Mammary epithelial cell (primary cell): ENCODE data around the gene CCDC17.

Experiments
- EZH2 ChIP-seq: IDR thresholded peaks from 2 replicates; pipeline ENCODE4 v1.6.1; 2012; ENCODE audit warnings: low read length, inconsistent platforms, borderline replicate concordance
- TF ChIP-seq, protein P1 (sequence below), 2 donors: IDR thresholded peaks in 1 of 2; conservative IDR thresholded peaks in 1 of 2; 2 replicates each; pipeline ENCODE4 v1.5.1; 2011 to 2012; ENCODE audit warnings: inconsistent platforms in 2 of 2, low read length in 2 of 2, mild to moderate bottlenecking in 2 of 2, control low read depth in 1 of 2, low read depth in 1 of 2; ENCODE audit not compliant: insufficient read depth in 1 of 2; ENCODE audit errors: extremely low read depth in 1 of 2

DNA sequence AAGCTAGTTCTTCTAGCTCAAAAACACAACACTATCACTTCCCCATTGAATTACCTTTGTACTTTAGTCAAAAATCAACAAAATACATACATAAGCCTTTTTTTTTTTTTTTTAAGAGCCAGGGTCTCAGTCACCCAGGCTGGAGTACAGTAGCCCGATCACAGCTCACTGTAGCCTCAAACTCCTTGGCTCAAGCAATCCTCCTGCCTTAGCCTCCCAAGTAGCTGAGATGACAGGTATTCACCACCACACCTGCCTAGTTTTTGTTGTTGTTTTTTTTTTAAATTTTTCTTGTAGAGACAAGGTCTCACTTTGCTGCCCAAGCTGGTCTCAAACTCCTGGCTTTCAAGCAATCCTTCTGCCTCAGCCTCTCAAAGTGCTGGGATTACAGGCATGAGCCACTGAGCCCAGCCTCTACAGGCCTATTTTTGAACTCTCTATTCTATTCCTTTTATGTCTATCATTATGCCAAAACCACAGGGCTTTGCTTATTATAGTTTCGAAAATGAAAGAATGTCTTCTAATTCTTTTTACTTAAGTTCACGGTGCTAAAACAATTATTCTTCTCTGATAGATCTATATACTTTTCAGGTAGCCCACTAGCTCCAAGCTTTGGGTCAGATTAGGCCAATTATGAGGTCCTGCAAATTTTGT is 32.8 kb upstream of the CCDC17 start:
- TF ChIP-seq, protein P1, sequence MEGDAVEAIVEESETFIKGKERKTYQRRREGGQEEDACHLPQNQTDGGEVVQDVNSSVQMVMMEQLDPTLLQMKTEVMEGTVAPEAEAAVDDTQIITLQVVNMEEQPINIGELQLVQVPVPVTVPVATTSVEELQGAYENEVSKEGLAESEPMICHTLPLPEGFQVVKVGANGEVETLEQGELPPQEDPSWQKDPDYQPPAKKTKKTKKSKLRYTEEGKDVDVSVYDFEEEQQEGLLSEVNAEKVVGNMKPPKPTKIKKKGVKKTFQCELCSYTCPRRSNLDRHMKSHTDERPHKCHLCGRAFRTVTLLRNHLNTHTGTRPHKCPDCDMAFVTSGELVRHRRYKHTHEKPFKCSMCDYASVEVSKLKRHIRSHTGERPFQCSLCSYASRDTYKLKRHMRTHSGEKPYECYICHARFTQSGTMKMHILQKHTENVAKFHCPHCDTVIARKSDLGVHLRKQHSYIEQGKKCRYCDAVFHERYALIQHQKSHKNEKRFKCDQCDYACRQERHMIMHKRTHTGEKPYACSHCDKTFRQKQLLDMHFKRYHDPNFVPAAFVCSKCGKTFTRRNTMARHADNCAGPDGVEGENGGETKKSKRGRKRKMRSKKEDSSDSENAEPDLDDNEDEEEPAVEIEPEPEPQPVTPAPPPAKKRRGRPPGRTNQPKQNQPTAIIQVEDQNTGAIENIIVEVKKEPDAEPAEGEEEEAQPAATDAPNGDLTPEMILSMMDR (conservative IDR thresholded peaks at IDR 0.05 in 1 of 2, IDR thresholded peaks at IDR 0.05 in 1 of 2; ENCODE audit: extremely low read depth in 1 of 2, insufficient read depth in 1 of 2, low read depth in 1 of 2, low read length in 2 of 2), result no peak
- no peak for TF ChIP-seq EZH2
